Right lobe of liver (tissue), 6 donors: ENCODE measurements around the gene PDZD2. TPM values are rescaled to one million over a fixed set of nuclear protein-coding genes. Genes with fewer than 3 reads are reported as not detected.

Experiments used
- ATAC-seq, 4 donors: fragments of 200-7000 bp; cut with Tn5 transposase; one replicate each; pipeline ENCODE4 v1.9.1; 2020; ENCODE audit warnings: mild to moderate bottlenecking in 4 of 4, moderate library complexity in 4 of 4
- DNase-seq, 3 donors: peaks; one replicate each; pipeline ENCODE4 v3.0.0-alpha.2; 2020
- H3K27ac ChIP-seq, 3 donors: fragments of 200-600 bp; one replicate each; pipeline ENCODE4 v1.8.0; 2022
- H3K27me3 ChIP-seq, 2 donors: fragments of 200-600 bp; one replicate each; pipeline ENCODE4 v1.8.0; 2022
- H3K36me3 ChIP-seq, 4 donors: fragments of 200-600 bp; sonication (generic) in 1 of 4; one replicate each; pipeline versions ENCODE4 v1.5.1 to v1.8.0; 2017 to 2022; ENCODE audit warnings: control low read depth in 1 of 4
- H3K4me1 ChIP-seq, 4 donors: fragments of 200-600 bp; sonication (generic) in 1 of 4; one replicate each; pipeline versions ENCODE4 v1.5.1 to v1.8.0; 2017 to 2022; ENCODE audit warnings: control low read depth in 1 of 4
- H3K4me3 ChIP-seq, 3 donors: fragments of 200-600 bp; one replicate each; pipeline ENCODE4 v1.8.0; 2022
- H3K9me3 ChIP-seq, 4 donors: fragments of 200-600 bp; sonication (generic) in 1 of 4; one replicate each; pipeline versions ENCODE4 v1.5.1 to v1.8.0; 2017 to 2022; ENCODE audit warnings: control low read depth in 1 of 4
- CTCF ChIP-seq, 4 donors: fragments of 200-600 bp in 3 of 4; fragments of 450-650 bp in 1 of 4; IDR thresholded peaks; one replicate each; pipeline versions ENCODE4 v1.5.1 to v1.8.0; 2016 to 2022; ENCODE audit warnings: antibody characterized with exemption in 4 of 4, mild to moderate bottlenecking in 2 of 4
- POLR2A ChIP-seq: fragments of 450-650 bp; IDR thresholded peaks from one replicate; pipeline ENCODE4 v1.6.1; 2017; ENCODE audit warnings: antibody characterized with exemption, mild to moderate bottlenecking
- WGBS: methylation state at CpG from one replicate; pipeline ENCODE4 v1.1.6; 2018; ENCODE audit warnings: low coverage, low lambda C conversion rate; ENCODE audit not compliant: insufficient coverage; ENCODE audit errors: missing lambda C conversion rate; 5-methylcytosine and 5-hydroxymethylcytosine counted together
- intact Hi-C, 2 donors: fragments of 100-400 bp; cut with DNase I; formaldehyde crosslinking; loops; one replicate each; pipeline versions ENCODE4 v1.11.2 to v1.14.1; 2022
- total RNA-seq, 6 experiments: library from RNA; depleted of rRNA in 2 of 6; stranded (reverse); fragments of >200 nt in 2 of 6; fragmentation: NEBNext Ultra II Directional in 3 of 6; extraction: Animal tissue kit (Norgen Biotek cat#: 25700) in 3 of 6; gene quantifications; one replicate each; pipeline versions ENCODE4 v1.1.0 to v1.2.4, GENCODE V29; 2016 to 2023
- donor health status: DM: no; HTN: yes; CAD: no.
- donor health status: DM: no; HTN: no; CAD: no.
- donor health status: DM: no; HTN: no; CAD: no.
- donor health status: DM: no; HTN: yes; CAD: no.
- donor health status: DM: no; HTN: yes; CAD: no.

PDZD2 gene
- total RNA-seq, 6 experiments from 2014 or later: 0.43 to 1.9 (median 0.88) TPM

GRCh38 chr5:31944684-31945445 lies 305.9 kb downstream of the PDZD2 start:
- ATAC-seq (no peak), DNase-seq (no peak)
- Histone ChIP-seq H3K4me1 (no peaks in the 10 kb centered on the region), H3K36me3 (no peaks in the 10 kb centered on the region), H3K4me3 (no peak overlapping the region), H3K27me3 (no peaks in the 10 kb centered on the region), H3K9me3 (no peaks in the 10 kb centered on the region), H3K27ac (no peak overlapping the region)
- 76% methylated on average over 3 of the region's 13 CpGs for WGBS
- TF ChIP-seq CTCF (IDR thresholded peaks at IDR 0.05) (no peak), POLR2A (no peak)
- intact Hi-C loops: no loop called here

- H3K4me1 ChIP-seq: no peaks in the 10 kb centered on the region
- H3K9me3 ChIP-seq: no peaks in the 10 kb centered on the region
- ATAC-seq (no peak), DNase-seq (no peak)
- no peak for TF ChIP-seq CTCF (IDR thresholded peaks at IDR 0.05)
- no peak for TF ChIP-seq POLR2A
- 68% methylated on average over 5 of the region's 5 CpGs for WGBS
- intact Hi-C loops: no loop called here
- no peaks in the 10 kb centered on the region for H3K27me3 ChIP-seq
- H3K27ac ChIP-seq: no peak overlapping the region
- no peaks in the 10 kb centered on the region for H3K36me3 ChIP-seq
- no peak overlapping the region for H3K4me3 ChIP-seq
These were observed 309.1 kb downstream of the PDZD2 start for GRCh38 chr5:31948006-31948405.

GRCh38 chr5:31952067-31952466 lies 313.1 kb downstream of the PDZD2 start:
- Histone ChIP-seq H3K27me3 (no peaks in the 10 kb centered on the region), H3K4me3 (no peak overlapping the region), H3K4me1 (no peaks in the 10 kb centered on the region), H3K36me3 (no peaks in the 10 kb centered on the region), H3K9me3 (no peaks in the 10 kb centered on the region), H3K27ac (no peak overlapping the region)
- DNase-seq (no peak), ATAC-seq (no peak)
- TF ChIP-seq CTCF (IDR thresholded peaks at IDR 0.05) (no peak), POLR2A (no peak)
- intact Hi-C loops: no loop called here

- intact Hi-C loops: no loop called here
- 74% methylated on average over 3 of the region's 3 CpGs for WGBS
- no peak for DNase-seq
- Histone ChIP-seq H3K9me3 (no peaks in the 10 kb centered on the region), H3K27ac (no peak overlapping the region), H3K4me1 (no peaks in the 10 kb centered on the region), H3K27me3 (no peaks in the 10 kb centered on the region), H3K36me3 (no peaks in the 10 kb centered on the region), H3K4me3 (no peak overlapping the region)
- ATAC-seq: no peak
- TF ChIP-seq CTCF (IDR thresholded peaks at IDR 0.05) (no peak), POLR2A (no peak)
These were observed 315.2 kb downstream of the PDZD2 start for GRCh38 chr5:31954091-31954490.
